ENCODE results near the gene BCL7A.

The BCL7A gene

DNA sequence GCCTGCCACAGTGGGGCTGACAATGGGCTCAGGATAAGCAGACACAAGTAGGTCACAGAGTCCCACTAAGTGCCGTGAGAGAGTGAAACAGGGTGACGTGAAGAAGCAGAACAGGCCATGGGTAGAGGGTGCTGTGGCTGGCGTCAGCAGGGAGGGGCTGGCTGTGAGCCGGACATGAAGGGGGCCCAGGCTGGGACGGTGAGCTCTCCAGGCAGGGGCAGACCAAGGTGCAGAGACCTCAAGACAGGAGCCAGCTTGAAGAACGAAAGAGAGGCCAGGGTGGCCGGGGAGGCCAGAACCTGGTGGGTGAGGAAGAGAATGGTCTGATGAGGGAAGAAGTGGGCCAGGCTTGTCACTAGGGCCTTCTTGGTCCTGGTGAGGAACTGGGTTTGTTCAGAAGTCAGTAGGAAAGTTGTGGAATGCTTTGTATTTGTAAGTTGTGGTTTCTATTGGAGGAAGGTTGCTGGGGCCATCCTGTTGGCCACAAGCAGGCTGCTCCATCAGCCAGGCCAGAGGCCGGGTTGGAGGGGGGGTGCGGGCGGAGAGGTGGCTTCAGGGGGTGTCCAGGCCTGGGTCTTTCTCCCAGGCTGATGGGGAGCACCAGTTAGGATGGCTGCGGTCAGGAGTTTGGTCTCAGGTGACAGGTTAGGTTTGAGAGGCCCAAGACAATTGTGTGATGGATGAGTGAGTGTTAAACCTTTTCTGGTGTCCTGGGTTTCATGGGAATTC is 35.5 kb downstream of the BCL7A start:
- DNase-seq: no peak

DNA sequence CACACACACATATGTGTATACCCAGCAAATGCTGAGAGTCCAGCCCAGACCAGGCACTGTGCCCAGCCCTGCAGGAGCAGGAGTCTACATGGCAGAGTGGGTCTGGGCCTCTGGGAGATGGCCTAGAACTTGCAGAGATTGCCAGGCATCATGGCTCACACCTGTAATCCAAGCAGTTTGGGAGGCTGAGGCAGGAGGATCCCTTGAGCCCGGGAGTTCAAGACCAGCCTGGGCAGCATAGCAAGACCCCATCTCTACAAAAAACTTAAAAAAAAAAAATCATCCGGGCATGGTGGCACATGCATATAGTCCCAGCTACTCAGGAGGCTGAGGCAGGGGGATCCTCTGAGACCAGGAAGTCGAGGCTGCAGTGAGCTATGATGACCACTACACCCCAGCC is 36.1 kb downstream of the BCL7A start:
- no peak for DNase-seq

DNA sequence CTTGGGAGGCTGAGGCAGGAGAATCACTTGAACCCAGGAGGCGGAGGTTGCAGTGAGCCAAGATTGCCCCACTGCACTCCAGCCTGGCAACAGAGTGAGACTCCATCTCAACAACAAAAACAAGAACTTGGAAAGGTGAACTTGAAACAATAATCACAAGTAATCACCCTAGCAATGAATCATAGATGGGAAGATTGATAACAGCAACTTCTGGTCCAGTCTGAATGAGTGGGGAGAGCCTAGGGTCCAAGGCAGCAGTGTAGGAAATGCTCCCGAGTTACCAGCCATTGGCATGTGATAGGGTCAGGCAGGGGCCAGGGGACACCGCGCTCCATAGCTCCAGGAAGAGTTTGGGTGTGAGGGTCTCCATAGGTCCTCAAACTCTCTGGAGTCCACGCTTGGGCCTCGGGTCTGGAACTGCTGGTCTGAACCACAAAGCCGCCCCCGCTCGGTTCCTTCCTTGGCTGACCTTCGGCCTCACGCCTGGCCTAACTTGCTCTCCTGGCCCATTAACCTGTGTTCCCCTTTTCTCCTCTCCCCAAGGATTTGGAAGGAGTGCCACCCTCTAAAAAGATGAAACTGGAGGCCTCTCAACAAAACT is 37.0 kb downstream of the BCL7A start:
- DNase-seq: no peak

DNA sequence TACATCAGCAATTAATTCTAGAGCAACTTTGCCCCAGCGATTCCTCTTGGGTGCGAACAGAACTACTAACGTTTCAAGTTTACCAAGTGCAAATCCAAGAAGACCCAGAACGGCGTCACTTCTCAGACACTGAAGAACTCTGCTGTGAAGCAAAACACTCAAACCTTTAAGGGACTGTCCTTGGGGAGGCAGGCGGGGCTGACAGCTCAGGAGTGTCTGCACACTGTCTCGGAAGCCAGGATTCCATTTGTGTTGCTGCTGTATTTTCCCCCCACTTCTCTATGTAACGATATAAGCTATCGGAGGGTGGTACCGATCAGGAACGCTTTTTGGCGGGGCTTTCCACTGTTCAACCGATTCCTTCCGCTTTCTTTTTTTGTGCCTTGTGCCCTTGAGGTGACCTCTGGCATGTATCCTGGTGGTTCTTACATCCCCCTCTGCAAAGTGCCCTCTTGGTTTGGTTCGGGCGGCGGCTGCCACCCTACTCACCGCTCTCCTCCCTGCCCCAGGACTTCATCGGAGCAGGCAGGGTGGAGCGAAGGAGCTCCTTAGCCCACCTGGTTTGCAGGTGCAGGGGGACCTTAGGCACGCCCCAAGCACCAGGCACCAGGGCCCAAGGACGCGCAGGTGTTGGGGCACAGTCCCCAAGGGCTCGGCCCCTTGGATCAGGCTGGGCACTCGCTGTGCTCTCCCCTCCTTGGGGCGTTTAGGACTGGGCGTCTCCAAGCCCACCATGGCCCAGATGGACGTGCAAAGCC is 37.7 kb downstream of the BCL7A start:
- no peak for DNase-seq

DNA sequence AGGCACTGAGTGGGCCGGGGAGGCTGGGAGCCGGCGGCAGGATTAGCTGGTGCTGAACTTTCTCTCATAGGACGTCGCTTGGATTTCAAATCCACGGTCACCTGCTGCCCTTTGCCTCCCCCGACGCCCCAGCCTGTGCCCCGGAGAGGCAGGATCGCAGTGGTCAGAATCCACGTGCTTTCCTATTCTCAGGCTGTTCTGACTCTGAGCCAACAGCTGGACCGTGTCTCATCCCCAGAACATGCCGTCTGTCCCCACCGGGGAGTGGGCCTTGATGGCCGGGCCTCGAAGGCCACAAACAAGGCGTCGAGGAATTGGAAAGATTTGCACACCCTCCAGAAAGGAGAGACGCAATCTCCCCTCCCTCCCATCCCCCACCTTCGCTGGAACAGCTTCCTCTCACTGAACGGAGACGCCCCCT is 38.4 kb downstream of the BCL7A start:
- DNase-seq: no peak

DNA sequence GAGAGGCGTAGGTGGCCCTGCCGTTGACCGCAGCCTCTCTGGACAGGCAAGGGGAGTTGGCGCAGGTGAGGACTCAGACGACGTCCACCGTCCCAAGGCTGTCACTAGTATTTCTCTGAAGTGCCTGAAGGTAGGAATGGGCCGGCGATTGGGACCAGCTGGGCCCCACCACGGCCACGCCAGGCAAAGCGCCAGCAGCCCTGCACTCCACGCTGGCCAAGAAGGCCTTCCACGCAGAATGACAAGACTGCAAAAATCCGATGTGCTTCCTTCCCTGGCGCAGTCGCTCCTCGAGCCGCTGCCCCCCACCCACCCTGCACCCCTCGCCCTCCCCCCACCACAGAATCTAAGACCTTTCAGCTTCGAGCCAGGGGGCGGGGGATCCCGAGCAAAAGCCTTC is 39.6 kb downstream of the BCL7A start:
- no peak for DNase-seq

DNA sequence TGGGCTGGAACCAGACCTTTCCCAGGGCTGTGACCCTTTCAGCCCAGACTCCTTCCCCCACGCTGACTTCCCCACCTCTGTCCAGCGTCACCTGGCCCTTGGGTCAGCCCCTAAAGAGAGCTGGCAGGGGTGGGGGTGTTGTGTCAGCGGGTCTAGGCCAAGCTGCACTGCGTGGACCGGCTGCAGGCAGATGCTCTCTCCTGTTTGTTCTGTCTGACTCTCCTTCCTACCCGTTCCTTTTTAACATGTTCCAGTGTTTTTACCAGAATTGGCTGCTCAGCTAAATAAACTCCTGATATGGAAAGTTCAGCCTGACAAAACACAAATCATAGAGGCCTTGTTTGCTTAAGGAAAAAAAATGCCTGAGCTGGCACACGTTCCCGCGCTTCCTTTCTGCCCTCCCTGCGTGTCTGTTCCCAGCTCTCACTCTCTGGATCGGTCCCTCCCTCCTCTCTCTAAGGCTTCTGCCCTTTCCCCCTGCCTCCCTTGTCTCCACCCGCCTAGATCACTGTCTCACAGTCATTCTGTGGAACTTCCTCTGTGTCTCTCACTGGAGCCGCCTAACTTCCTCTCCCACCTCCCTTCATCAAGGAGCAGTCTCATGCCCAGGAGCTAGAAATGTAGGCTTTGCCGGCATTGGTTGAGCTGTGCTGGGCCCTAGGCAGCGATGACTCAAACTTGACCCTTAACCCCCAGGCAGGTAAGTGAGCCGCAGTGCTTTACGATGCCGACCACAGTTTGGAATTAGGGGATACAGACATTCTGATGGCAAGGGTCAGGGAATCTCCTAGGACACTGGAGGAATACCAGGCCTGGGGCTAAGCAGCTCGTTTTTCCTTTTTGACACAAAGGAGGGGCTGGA is 41.4 kb downstream of the BCL7A start:
- no peak for DNase-seq

DNA sequence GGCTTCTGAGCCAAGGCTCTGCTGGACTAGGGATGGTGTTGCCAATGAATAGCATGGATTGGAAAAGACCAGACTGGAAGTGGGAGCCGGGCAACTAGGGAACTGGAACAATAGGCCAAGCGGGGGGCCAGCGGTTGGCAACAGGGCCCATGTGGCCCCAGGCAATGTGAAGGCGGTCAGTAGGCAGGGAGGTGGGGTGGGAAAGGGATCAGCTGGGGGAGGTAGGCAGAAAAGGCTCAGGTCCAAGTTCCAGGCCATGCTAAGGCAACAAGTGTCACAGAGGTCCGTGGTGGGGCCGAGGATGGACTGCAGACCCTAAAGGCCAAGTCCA is 42.0 kb downstream of the BCL7A start:
- no peak for DNase-seq

DNA sequence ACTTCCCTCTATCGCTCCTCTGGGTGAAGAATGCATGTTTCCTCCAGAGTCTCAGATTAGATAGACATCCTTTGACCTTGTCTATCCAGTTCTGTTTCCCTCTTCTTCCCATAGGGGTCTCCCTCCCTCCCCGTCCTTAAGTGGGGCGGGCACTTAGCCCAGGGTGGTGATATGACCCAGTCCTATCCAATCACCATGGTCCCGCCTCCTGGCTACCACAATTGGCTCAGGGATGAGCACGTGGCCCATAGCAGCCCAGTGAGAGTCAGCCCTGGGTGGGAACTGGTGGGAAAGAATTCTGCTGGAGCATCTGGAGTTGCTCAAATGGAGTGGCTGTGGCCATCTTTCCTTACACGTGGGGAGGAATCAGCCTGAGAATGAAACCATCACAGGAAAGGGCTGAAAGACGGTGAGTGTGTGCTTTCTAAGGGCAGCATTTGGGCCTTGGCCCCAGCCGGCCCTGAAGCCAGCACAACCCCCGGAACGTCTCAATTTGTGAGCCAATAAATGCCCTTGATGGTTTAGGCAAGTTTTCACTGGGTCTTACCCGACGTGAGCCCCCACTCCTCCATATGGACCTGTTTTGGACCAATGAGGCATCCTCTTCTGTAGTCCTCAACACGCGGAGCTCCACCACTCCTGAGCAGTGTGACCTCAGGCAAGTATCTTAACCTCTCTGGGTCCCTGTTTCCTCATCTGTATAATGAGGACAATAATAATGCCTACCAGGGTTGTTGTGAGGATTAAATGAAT is 42.5 kb downstream of the BCL7A start:
- no peak for DNase-seq

DNA sequence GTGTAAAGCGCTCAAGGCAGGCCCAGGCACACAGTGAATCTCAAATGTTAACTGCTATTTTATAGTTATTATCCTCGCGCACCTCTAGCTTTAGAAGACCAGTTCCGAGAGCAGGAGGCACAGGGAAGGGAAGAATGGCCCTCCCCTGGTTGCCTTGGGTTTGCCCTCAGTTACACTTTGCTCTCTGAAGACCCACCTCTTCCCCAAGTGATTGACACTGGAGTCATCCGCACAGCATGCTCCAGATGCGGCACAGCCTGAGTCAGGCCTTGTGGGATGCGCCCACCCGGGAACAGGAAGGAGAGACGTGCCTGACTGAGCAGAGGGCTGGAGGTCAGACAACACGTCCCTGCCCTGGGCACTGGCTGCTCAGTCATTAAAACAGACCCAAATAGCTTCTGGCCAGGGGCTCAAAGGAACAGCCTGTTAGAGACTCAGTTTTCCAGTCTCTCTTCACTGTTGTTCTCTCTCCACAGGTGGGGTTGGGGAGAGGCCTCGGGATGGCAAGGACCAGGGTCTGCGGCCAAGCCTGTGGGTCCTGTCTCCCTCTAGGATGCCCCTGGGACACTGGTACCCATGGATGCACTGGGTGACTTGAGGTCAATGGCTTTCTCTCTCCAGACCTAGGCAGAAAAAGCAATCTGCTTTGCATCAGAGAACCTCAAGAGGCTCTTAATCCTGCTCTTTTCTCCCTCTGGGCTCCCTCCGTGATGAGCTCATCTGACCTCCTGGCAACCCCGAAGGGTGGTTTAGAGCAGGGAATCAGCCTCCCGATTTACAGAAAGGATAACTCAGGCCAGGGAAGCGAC is 43.3 kb downstream of the BCL7A start:
- DNase-seq: no peak

DNA sequence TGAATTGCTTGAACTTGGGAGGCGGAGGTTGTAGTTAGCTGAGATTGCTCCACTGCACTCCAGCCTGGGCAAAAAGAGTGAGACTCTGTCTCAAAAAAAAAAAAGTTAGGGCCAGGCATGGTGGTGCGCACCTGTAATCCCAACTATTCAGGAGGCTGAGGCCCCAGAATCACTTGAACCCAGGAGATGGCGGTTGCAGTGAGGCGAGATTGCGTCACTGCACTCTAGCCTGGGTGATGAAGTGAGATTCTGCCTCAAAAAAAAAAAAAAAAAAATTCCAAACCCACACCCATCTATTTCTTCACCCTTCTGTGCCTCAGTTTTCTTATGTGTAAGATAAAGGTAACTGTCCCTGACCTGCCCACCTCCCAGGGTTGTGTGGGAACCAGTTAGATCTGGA is 45.9 kb downstream of the BCL7A start:
- no peak for DNase-seq

DNA sequence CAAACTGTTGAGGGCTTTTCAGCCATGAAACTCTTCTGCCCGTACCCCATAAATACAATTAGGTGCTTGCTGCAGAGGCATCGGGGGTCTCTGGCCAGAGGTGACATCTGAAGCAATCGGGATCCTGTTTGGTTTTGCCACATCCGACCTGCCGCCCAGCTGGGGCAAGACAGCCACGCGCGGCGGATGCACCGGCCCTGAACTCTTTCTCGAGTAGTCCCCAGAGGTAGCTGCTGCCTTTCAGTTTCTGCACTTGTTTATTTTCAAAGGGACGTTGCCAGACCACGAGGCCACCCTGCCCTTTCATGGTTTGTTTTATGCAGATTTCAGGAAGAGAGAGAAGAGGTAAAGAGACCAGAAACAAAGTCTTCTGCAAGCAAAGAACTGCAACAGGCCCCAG is 46.3 kb downstream of the BCL7A start:
- DNase-seq: no peak

DNA sequence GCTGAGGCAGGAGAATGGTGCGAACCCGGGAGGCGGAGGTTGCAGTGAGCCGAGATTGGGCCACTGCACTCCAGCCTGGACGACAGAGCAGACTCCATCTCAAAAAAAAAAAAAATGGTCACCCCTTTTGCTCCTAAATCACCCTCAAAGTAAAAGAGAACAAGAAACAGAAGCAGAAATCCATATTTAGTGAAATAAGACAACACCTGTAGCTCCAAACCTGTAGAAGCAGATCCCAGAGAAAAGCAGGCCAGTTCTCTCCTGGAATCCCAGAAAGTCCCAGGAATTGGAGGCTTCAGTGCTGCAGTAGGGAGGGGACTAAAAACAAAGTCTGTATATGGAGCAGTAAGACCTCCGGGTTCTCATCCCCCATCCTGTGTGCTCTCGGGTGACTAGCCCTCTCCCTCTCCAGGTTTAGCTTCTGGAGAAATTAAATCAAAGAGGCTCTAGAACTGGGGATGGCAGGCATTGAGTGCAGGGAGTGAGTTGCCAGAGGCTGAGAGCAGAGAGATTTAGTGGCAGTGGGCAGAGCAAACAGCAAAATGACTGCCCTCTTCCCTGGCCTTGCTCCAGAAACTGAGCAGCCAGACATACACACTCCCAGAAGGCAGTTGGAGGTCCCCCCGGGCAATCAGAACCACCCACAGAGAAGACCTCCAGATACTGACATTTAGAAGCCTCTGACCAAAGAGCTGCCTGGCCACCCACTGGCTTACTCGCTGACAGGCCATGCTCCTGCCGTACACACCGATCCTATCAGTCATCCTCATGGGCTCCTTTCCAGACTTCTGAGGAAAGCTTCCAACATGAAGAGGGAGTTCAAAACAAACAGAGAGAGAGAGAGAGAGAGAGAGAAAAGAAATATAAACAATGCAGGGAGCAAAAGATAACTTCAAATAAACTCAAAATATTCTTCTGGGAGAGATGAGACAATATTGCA is 50.6 kb downstream of the BCL7A start:
- no peak for DNase-seq

DNA sequence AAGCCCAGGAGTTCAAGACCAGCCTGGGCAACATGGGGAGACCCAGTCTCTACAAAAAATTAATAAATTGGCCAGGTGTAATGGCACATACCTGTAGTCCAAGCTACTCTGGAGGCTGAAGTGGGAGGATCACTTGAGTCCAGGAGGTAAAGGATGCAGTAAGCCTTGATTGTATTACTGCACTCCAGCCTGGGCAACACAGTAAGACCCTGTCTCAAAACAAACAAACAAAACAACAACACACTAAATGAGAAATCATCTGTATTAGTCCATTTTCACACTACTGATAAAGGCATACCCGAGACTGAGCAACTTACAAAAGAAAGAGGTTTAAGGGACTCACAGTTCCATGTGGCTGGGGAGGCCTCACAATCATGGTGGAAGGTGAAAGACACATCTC is 52.1 kb downstream of the BCL7A start:
- DNase-seq: no peak

DNA sequence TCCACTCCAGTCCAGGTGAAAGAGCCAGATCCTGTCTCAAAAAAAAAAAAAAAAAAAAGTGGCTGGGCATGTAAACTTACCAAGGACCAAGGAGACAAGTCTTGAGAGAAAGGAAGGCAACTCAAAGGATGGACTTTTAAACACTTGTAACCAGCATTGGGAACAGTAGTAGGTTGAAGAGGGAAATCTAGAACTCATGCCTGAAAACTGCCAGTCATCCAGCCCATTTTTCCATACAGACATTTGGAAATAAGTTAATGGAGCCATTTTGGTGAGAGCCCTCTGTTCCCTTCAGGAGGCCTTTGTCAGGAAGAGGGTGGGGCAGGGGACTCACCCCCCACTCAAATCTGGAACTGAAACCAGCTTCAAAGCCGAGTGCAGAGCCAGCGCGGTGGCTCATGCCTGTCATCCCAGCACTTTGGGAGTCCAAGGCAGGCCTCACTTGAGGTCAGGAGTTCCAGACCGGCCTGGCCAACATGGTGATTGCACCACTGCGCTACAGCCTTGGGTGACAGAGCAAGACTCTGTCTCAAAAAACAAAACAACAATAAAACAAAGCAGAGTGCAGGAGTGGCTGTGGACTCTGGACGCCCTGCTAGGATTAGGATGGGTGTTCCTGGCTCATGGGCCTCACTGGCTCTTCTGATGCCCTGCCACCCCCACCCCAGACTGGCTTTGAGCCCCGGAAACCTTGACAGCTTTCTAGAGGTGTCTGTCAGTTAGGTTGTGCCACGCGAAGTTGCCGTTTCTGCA is 55.2 kb downstream of the BCL7A start:
- DNase-seq: no peak

DNA sequence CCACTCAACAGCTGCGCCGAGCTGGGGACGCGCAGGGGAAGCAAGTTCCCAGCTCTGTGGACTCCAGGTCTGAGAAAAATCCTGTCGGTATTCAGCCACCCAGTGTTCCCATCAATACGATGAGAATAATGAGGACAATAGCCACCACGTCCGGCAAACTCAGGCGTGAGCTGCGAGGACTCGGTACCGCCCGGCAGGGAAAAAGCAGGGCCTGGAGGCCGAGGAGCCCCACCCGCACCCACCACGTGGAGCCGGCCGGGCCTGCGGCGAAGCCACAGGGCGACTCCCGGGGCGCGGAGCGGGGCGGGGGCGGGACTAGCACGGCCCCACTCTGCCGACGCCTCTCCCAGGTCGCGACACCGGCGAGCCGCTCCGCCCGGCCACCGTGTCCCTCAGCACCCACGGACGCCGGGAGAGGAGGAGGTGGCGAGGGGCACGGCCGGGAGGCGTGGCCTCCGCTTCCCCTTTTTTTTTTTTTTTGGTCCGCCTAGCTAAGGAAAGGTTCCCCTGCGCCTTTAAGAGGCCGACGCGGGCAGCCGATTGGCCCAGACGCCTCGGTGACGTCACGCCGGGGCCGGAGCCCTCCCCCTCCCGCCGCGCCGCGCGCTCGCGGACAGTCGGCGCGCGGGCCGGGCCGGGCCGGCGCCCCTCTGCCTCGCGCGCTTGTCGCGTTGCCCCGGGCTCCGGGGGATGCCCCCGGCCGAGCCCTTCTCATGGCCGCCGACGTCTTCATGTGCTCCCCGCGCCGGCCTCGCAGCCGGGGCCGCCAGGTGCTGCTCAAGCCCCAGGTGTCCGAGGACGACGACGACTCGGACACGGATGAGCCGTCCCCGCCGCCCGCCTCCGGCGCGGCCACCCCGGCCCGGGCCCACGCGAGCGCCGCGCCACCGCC is 56.7 kb downstream of the BCL7A start, which contains the start of gene MLXIP:
Gene MLXIP (plus strand): TSS at position 616 of the 892 bp plus-strand sequence. CDS start 98 bp downstream, at position 714.
- DNase-seq: peak; percentile 80

DNA sequence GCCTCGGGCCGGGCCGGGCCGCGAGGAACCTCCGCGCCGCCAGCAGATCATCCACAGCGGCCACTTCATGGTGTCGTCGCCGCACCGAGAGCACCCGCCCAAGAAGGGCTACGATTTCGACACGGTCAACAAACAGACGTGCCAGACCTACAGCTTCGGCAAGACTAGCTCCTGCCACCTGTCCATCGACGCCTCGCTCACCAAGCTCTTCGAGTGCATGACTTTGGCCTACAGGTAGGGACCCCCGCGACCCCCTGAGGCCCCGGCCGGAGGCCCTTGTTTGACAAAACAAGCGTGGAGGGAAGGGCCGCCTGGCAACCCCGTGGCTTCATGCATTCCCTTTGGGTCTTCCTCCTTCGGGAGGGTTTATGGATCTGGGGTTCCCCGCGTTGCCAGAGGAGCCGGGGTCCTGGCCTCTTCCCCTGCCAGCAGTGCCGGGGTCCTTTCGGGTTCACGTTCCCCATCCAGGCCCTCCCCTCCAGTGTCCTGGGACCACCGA is 57.4 kb downstream of the BCL7A start:
- DNase-seq: no peak

DNA sequence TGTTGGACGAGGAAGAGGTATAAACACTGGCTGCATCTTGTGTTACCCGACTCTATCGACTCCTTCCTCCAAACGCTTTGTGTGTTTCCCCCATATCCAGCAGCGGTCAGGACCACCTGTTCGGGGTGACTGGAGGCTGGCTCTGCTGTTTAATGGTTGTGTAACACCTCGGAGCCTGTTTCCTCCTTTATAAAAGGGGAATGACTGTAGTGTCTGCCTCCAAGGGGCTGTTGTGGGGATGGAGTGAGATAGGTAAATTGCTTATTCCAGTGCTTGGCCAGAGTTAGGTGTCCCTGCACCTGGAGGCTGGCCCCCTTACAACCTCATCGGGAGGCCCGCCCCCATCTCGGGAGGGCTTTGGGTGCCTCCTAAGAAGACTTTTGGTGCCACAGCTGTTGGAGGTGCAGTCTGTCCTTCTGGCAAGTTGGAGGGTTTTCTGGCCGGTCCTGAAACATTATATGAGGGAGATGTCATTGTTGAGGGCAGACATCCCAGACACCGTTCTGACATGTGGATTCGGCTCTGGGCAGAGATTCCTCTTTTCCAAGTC is 57.9 kb downstream of the BCL7A start:
- no peak for DNase-seq
